Transverse colon (tissue), 4 donors: Measurements from ENCODE around the gene RHEX.

Experiments
- EP300 ChIP-seq: sonication (generic); formaldehyde crosslinking; IDR thresholded peaks from one replicate; pipeline ENCODE4 v1.6.1; 2017; ENCODE audit warnings: antibody characterized with exemption, low read depth
- POLR2A ChIP-seq: fragments of 450-650 bp; IDR thresholded peaks from one replicate; pipeline ENCODE4 v1.6.1; 2016; ENCODE audit warnings: antibody characterized with exemption, mild to moderate bottlenecking, moderate library complexity
- POLR2AphosphoS5 ChIP-seq, 3 donors: sonication (generic); formaldehyde crosslinking; IDR thresholded peaks; one replicate each; pipeline ENCODE4 v1.6.1; 2016; ENCODE audit warnings: antibody characterized with exemption in 3 of 3
- TF ChIP-seq, protein P1 (sequence below), 5 experiments: fragments of 200-600 bp in 3 of 5; fragments of 450-650 bp in 2 of 5; sonication (generic) in 3 of 5; IDR thresholded peaks; 1 replicate in 2 of 5; 2 replicates in 3 of 5; pipeline ENCODE4 v1.5.1; 2016 to 2017; ENCODE audit warnings: antibody characterized with exemption in 5 of 5, inconsistent platforms in 3 of 5, mild to moderate bottlenecking in 2 of 5, moderate library complexity in 1 of 5

DNA sequence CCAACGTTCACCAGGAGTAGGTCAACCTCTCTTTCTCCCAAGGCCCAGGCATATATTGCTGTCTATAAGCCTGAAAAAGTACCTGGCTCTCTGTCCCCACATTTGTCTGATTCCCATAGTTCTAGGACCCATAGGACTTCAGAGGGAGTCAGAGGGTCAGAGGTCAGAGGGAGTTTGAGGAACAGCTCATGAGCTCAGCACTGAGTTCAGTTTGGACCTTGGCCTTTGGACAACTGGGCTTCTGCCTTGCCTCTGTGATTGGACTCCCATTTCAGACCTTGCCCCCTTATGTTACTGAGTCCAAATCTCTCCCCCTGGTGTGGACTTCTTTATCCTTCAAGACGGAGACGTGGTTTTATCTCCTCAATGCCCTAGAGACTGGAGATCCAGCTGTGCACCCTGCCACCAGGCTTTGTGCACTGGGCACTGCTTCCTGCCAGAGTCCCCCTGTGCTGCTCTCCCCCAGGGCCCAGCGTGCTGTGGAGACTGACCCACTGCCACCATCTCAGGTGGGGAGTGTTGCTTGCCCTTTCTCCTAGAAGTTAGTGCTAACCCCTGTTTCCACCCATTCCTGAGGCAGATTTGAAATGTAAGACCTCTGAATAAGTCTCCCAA is 32.5 kb upstream of the RHEX start:
- TF ChIP-seq EP300 (no peak), POLR2AphosphoS5 (IDR thresholded peaks at IDR 0.05) (no peak), POLR2A (no peak)
- TF ChIP-seq, protein P1, sequence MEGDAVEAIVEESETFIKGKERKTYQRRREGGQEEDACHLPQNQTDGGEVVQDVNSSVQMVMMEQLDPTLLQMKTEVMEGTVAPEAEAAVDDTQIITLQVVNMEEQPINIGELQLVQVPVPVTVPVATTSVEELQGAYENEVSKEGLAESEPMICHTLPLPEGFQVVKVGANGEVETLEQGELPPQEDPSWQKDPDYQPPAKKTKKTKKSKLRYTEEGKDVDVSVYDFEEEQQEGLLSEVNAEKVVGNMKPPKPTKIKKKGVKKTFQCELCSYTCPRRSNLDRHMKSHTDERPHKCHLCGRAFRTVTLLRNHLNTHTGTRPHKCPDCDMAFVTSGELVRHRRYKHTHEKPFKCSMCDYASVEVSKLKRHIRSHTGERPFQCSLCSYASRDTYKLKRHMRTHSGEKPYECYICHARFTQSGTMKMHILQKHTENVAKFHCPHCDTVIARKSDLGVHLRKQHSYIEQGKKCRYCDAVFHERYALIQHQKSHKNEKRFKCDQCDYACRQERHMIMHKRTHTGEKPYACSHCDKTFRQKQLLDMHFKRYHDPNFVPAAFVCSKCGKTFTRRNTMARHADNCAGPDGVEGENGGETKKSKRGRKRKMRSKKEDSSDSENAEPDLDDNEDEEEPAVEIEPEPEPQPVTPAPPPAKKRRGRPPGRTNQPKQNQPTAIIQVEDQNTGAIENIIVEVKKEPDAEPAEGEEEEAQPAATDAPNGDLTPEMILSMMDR (IDR thresholded peaks at IDR 0.05) = no peak
